ENCODE results near the gene SUV39H1. TPM values are rescaled to one million over a fixed set of nuclear protein-coding genes. Genes with fewer than 3 reads are reported as not detected.
A peak's percentile ranks its signal among the peaks of the same experiment; 100 is the strongest.

The SUV39H1 gene
- total and polyA plus RNA-seq, 2 of the 13 experiments (the other 11 are each of a cell fraction or from before 2014, with no cell fraction given) = 5.2 to 10.1 TPM

DNA sequence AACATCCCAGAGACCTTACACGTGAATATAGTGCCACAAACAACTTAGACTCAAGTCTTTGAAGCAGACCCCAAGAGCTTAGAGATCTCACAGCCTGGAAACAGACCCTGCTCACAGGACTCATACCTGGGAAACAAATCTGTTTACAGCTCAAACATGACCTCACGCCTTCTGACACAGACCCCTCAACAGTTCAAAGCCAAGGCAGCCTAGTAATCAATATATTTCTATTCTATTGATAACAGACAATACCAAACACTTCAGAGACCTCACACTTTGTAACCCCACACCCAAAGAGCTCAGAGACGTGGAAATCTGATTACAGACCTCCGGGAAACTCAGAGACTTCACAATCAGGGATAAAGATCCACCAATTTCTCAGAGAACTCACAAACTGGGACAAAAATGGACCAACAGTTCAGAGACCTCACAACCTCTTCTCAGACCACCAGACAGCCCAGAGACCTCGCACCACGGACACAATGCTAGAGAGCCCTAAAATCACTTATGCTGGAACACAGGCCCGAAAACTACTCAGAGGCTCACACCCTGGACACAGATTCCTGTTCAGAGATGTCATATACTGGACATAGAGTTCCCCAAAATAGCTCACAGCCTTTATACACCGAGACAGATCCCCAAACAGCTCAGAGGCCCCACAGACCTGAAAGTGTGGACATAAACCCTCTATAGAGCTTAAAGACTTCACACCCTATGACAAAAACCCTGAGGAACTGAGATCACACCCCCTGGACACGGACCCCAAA, 14.8 kb downstream of the SUV39H1 start (continued):
- TF ChIP-seq ZNF10 (CRISPR knock-in tag; IDR thresholded peaks at IDR 0.05; ENCODE audit: borderline replicate concordance, low read depth) (no peak), ZNF772 (CRISPR knock-in tag; IDR thresholded peaks at IDR 0.05) (no peak), RFXAP (CRISPR knock-in tag; IDR thresholded peaks at IDR 0.05; ENCODE audit: borderline replicate concordance) (no peak), MTF1 (CRISPR knock-in tag; IDR thresholded peaks at IDR 0.05) (no peak), TBX2 (CRISPR knock-in tag; IDR thresholded peaks at IDR 0.05; ENCODE audit: borderline replicate concordance) (peak; percentile 61; the same call in 1 of the 2 replicates), HDAC6 (IDR thresholded peaks at IDR 0.05; ENCODE audit: low read depth, low read length) (no peak), SUZ12 (IDR thresholded peaks at IDR 0.05; ENCODE audit: low read depth, low read length) (no peak), ZFY (CRISPR knock-in tag; IDR thresholded peaks at IDR 0.05) (no peak), SMC3 (IDR thresholded peaks at IDR 0.05; ENCODE audit: low read length) (no peak), KDM1A (CRISPR knock-in tag; IDR thresholded peaks at IDR 0.05) (no peak), SOX5 (CRISPR knock-in tag; IDR thresholded peaks at IDR 0.05; ENCODE audit: borderline replicate concordance) (peak; percentile 77), FLYWCH1 (CRISPR knock-in tag; IDR thresholded peaks at IDR 0.05) (no peak), ZSCAN30 (CRISPR knock-in tag; IDR thresholded peaks at IDR 0.05) (no peak), ZNF253 (CRISPR knock-in tag; IDR thresholded peaks at IDR 0.05; ENCODE audit: borderline replicate concordance) (no peak), ZFP62 (CRISPR knock-in tag; IDR thresholded peaks at IDR 0.05) (no peak), HNF4G (IDR thresholded peaks at IDR 0.05; ENCODE audit: borderline replicate concordance, low read depth, low read length) (no peak), HNF4G (CRISPR knock-in tag; IDR thresholded peaks at IDR 0.05; ENCODE audit: borderline replicate concordance, low read depth) (no peak), TCF7 (IDR thresholded peaks at IDR 0.05; ENCODE audit: low read depth) (peak; percentile 52; the same call in 1 of the 2 replicates)
- TF ChIP-seq, protein P1, sequence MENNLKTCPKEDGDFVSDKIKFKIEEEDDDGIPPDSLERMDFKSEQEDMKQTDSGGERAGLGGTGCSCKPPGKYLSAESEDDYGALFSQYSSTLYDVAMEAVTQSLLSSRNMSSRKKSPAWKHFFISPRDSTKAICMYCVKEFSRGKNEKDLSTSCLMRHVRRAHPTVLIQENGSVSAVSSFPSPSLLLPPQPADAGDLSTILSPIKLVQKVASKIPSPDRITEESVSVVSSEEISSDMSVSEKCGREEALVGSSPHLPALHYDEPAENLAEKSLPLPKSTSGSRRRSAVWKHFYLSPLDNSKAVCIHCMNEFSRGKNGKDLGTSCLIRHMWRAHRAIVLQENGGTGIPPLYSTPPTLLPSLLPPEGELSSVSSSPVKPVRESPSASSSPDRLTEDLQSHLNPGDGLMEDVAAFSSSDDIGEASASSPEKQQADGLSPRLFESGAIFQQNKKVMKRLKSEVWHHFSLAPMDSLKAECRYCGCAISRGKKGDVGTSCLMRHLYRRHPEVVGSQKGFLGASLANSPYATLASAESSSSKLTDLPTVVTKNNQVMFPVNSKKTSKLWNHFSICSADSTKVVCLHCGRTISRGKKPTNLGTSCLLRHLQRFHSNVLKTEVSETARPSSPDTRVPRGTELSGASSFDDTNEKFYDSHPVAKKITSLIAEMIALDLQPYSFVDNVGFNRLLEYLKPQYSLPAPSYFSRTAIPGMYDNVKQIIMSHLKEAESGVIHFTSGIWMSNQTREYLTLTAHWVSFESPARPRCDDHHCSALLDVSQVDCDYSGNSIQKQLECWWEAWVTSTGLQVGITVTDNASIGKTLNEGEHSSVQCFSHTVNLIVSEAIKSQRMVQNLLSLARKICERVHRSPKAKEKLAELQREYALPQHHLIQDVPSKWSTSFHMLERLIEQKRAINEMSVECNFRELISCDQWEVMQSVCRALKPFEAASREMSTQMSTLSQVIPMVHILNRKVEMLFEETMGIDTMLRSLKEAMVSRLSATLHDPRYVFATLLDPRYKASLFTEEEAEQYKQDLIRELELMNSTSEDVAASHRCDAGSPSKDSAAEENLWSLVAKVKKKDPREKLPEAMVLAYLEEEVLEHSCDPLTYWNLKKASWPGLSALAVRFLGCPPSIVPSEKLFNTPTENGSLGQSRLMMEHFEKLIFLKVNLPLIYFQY (CRISPR knock-in tag; IDR thresholded peaks at IDR 0.05; ENCODE audit: borderline replicate concordance) = no peak
- TF ChIP-seq, protein P2, sequence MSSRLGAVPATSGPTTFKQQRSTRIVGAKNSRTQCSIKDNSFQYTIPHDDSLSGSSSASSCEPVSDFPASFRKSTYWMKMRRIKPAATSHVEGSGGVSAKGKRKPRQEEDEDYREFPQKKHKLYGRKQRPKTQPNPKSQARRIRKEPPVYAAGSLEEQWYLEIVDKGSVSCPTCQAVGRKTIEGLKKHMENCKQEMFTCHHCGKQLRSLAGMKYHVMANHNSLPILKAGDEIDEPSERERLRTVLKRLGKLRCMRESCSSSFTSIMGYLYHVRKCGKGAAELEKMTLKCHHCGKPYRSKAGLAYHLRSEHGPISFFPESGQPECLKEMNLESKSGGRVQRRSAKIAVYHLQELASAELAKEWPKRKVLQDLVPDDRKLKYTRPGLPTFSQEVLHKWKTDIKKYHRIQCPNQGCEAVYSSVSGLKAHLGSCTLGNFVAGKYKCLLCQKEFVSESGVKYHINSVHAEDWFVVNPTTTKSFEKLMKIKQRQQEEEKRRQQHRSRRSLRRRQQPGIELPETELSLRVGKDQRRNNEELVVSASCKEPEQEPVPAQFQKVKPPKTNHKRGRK (CRISPR knock-in tag; IDR thresholded peaks at IDR 0.05) = no peak
- TF ChIP-seq, protein P3, sequence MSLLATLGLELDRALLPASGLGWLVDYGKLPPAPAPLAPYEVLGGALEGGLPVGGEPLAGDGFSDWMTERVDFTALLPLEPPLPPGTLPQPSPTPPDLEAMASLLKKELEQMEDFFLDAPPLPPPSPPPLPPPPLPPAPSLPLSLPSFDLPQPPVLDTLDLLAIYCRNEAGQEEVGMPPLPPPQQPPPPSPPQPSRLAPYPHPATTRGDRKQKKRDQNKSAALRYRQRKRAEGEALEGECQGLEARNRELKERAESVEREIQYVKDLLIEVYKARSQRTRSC (CRISPR knock-in tag; IDR thresholded peaks at IDR 0.05; ENCODE audit: low read depth) = no peak
- TF ChIP-seq, protein P4, sequence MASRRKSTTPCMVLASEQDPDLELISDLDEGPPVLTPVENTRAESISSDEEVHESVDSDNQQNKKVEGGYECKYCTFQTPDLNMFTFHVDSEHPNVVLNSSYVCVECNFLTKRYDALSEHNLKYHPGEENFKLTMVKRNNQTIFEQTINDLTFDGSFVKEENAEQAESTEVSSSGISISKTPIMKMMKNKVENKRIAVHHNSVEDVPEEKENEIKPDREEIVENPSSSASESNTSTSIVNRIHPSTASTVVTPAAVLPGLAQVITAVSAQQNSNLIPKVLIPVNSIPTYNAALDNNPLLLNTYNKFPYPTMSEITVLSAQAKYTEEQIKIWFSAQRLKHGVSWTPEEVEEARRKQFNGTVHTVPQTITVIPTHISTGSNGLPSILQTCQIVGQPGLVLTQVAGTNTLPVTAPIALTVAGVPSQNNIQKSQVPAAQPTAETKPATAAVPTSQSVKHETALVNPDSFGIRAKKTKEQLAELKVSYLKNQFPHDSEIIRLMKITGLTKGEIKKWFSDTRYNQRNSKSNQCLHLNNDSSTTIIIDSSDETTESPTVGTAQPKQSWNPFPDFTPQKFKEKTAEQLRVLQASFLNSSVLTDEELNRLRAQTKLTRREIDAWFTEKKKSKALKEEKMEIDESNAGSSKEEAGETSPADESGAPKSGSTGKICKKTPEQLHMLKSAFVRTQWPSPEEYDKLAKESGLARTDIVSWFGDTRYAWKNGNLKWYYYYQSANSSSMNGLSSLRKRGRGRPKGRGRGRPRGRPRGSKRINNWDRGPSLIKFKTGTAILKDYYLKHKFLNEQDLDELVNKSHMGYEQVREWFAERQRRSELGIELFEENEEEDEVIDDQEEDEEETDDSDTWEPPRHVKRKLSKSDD (CRISPR knock-in tag; IDR thresholded peaks at IDR 0.05; ENCODE audit: low read depth) = no peak
